HUES64 (cell line): ENCODE results near the gene CERKL. TPM values are rescaled to one million over a fixed set of nuclear protein-coding genes. Genes with fewer than 3 reads are reported as not detected.
"Not testable (repeated sequence)": the region's sequence is repeated elsewhere in the genome, so short reads cannot be mapped to it uniquely, and the experiment has no call there.

Source experiments
- H3K27ac ChIP-seq: 2 replicates; pipeline ENCODE4 v1.7.0; 2013; ENCODE audit warnings: low read depth, low read length, inconsistent platforms
- H3K27me3 ChIP-seq: 2 replicates; pipeline ENCODE4 v1.6.1; 2013; ENCODE audit warnings: mild to moderate bottlenecking, low read length; ENCODE audit not compliant: insufficient read depth
- H3K36me3 ChIP-seq: 2 replicates; pipeline ENCODE4 v1.6.1; 2013; ENCODE audit warnings: mild to moderate bottlenecking, low read length; ENCODE audit not compliant: insufficient read depth
- H3K4me1 ChIP-seq: 2 replicates; pipeline ENCODE4 v1.6.1; 2013; ENCODE audit warnings: mild to moderate bottlenecking, low read length, moderate library complexity; ENCODE audit not compliant: insufficient read depth
- H3K4me3 ChIP-seq: 2 replicates; pipeline ENCODE4 v1.5.1; 2013; ENCODE audit warnings: mild to moderate bottlenecking, low read length, moderate library complexity
- H3K9ac ChIP-seq: 2 replicates; pipeline ENCODE4 v1.6.1; 2013; ENCODE audit warnings: mild to moderate bottlenecking, low read depth, low read length
- H3K9me3 ChIP-seq: 2 replicates; pipeline ENCODE4 v1.6.1; 2013; ENCODE audit warnings: low read depth, low read length; ENCODE audit not compliant: insufficient read depth
- WGBS: fragments of 150-250, 120-280 bp; methylation state at CpG from one replicate; pipeline ENCODE4 v1.1.7; 2013; ENCODE audit warnings: missing lambda C conversion rate; 5-methylcytosine and 5-hydroxymethylcytosine counted together
- polyA plus RNA-seq, 2 experiments: library from polyadenylated mRNA; stranded (reverse); fragments of 50-300 nt; gene quantifications; one replicate each; pipeline ENCODE4 v1.2.3, GENCODE V29; 2013

Gene CERKL
- not detected for polyA plus RNA-seq (2013, experiment 1 of 2)
- polyA plus RNA-seq (2013, experiment 2 of 2), result not detected

GRCh38 chr2:181656450-181657291 lies at the start of gene CERKL:
Gene CERKL, minus strand, starts transcription at chr2:181657105. Its CDS starts 99 bp downstream, at chr2:181657006.
- Histone ChIP-seq H3K36me3 (no peaks in the 10 kb centered on the region), H3K27ac (no peak within 1 kb of the TSS), H3K4me3 (peak within 1 kb of the TSS; percentile 74), H3K27me3 (peaks cover 98% of the 10 kb centered on the region), H3K4me1 (peaks cover 7% of the 10 kb centered on the region; the same call in 1 of the 2 replicates), H3K9me3 (no peaks in the 10 kb centered on the region), H3K9ac (peak within 1 kb of the TSS; percentile 31; the same call in 1 of the 2 replicates)
- WGBS, result under 1% methylated on average over 70 of the region's 70 CpGs

GRCh38 chr2:181702519-181702918 lies 45.6 kb upstream of the CERKL start:
- H3K4me3 ChIP-seq, H3K27me3 ChIP-seq, H3K4me1 ChIP-seq, H3K9ac ChIP-seq, H3K36me3 ChIP-seq, H3K27ac ChIP-seq: not testable (repeated sequence)
- WGBS, result 94% methylated on average over 3 of the region's 3 CpGs
- peaks cover 12% of the 10 kb centered on the region for H3K9me3 ChIP-seq

- Histone ChIP-seq H3K36me3 (no peaks in the 10 kb centered on the region), H3K4me1 (no peaks in the 10 kb centered on the region), H3K4me3 (no peak overlapping the region), H3K9ac (no peak overlapping the region), H3K27ac (no peak overlapping the region), H3K27me3 (peaks cover 3% of the 10 kb centered on the region; the same call in 1 of the 2 replicates), H3K9me3 (peaks cover 4% of the 10 kb centered on the region)
- 97% methylated on average over 1 of the region's 1 CpG for WGBS
Measured at GRCh38 chr2:181698223-181698622, 41.3 kb upstream of the CERKL start.

GRCh38 chr2:181697571-181697970 lies 40.7 kb upstream of the CERKL start:
- Histone ChIP-seq H3K4me1 (no peaks in the 10 kb centered on the region), H3K36me3 (no peaks in the 10 kb centered on the region), H3K4me3 (no peak overlapping the region), H3K27me3 (peaks cover 6% of the 10 kb centered on the region; the same call in 1 of the 2 replicates), H3K27ac (no peak overlapping the region), H3K9ac (no peak overlapping the region), H3K9me3 (no peaks in the 10 kb centered on the region)
- 97% methylated on average over 1 of the region's 1 CpG for WGBS

GRCh38 chr2:181697126-181697525 lies 40.2 kb upstream of the CERKL start:
- Histone ChIP-seq H3K4me1 (no peaks in the 10 kb centered on the region), H3K4me3 (no peak overlapping the region), H3K27me3 (peaks cover 10% of the 10 kb centered on the region), H3K9ac (no peak overlapping the region), H3K36me3 (no peaks in the 10 kb centered on the region), H3K9me3 (no peaks in the 10 kb centered on the region), H3K27ac (no peak overlapping the region)
- 92% methylated on average over 6 of the region's 6 CpGs for WGBS

- no peaks in the 10 kb centered on the region for H3K9me3 ChIP-seq
- H3K4me3 ChIP-seq, result no peak overlapping the region
- no peak overlapping the region for H3K9ac ChIP-seq
- 94% methylated on average over 17 of the region's 17 CpGs for WGBS
- H3K4me1 ChIP-seq, result no peaks in the 10 kb centered on the region
- no peak overlapping the region for H3K27ac ChIP-seq
- H3K27me3 ChIP-seq, result peaks cover 33% of the 10 kb centered on the region
- H3K36me3 ChIP-seq, result no peaks in the 10 kb centered on the region
Measured at GRCh38 chr2:181694271-181694670, 37.4 kb upstream of the CERKL start.

GRCh38 chr2:181690860-181691259 lies 34.0 kb upstream of the CERKL start:
- peaks cover 64% of the 10 kb centered on the region for H3K27me3 ChIP-seq
- no peak overlapping the region for H3K9ac ChIP-seq

GRCh38 chr2:181686576-181687185 lies 29.8 kb upstream of the CERKL start:
- peaks cover 95% of the 10 kb centered on the region for H3K27me3 ChIP-seq
- H3K36me3 ChIP-seq, result no peaks in the 10 kb centered on the region
- no peaks in the 10 kb centered on the region for H3K9me3 ChIP-seq
- H3K27ac ChIP-seq, result no peak overlapping the region
- no peak overlapping the region for H3K4me3 ChIP-seq
- H3K4me1 ChIP-seq, result peaks cover 9% of the 10 kb centered on the region
- no peak overlapping the region for H3K9ac ChIP-seq
- WGBS, result 63% methylated on average over 3 of the region's 6 CpGs

More at GRCh38 chr2:181690860-181691259, 34.0 kb upstream of the CERKL start:
- Histone ChIP-seq H3K36me3 (no peaks in the 10 kb centered on the region), H3K4me3 (no peak overlapping the region), H3K9me3 (no peaks in the 10 kb centered on the region), H3K4me1 (no peaks in the 10 kb centered on the region), H3K27ac (no peak overlapping the region)
- WGBS, result 94% methylated on average over 2 of the region's 2 CpGs

GRCh38 chr2:181685150-181685688 lies 28.3 kb upstream of the CERKL start:
- 10% methylated on average over 21 of the region's 21 CpGs for WGBS
- Histone ChIP-seq H3K9ac (no peak overlapping the region), H3K36me3 (no peaks in the 10 kb centered on the region), H3K27me3 (peaks cover 100% of the 10 kb centered on the region), H3K4me3 (no peak overlapping the region), H3K27ac (no peak overlapping the region), H3K9me3 (no peaks in the 10 kb centered on the region), H3K4me1 (peaks cover 17% of the 10 kb centered on the region)

GRCh38 chr2:181684454-181685149 lies 27.7 kb upstream of the CERKL start:
- H3K4me3 ChIP-seq, result peak overlapping the region; percentile 45
- H3K27me3 ChIP-seq, result peaks cover 100% of the 10 kb centered on the region
- WGBS, result 15% methylated on average over 24 of the region's 26 CpGs
- H3K27ac ChIP-seq, result no peak overlapping the region
- H3K9me3 ChIP-seq, result no peaks in the 10 kb centered on the region
- peaks cover 17% of the 10 kb centered on the region for H3K4me1 ChIP-seq
- H3K36me3 ChIP-seq, result no peaks in the 10 kb centered on the region
- no peak overlapping the region for H3K9ac ChIP-seq
